ENCODE measurements around the gene LRCH2. TPM values are rescaled to one million over a fixed set of nuclear protein-coding genes. Genes with fewer than 3 reads are reported as not detected.

LRCH2 gene
- total RNA-seq, 1 experiment from 2014 or later = 6.6 TPM

DNA sequence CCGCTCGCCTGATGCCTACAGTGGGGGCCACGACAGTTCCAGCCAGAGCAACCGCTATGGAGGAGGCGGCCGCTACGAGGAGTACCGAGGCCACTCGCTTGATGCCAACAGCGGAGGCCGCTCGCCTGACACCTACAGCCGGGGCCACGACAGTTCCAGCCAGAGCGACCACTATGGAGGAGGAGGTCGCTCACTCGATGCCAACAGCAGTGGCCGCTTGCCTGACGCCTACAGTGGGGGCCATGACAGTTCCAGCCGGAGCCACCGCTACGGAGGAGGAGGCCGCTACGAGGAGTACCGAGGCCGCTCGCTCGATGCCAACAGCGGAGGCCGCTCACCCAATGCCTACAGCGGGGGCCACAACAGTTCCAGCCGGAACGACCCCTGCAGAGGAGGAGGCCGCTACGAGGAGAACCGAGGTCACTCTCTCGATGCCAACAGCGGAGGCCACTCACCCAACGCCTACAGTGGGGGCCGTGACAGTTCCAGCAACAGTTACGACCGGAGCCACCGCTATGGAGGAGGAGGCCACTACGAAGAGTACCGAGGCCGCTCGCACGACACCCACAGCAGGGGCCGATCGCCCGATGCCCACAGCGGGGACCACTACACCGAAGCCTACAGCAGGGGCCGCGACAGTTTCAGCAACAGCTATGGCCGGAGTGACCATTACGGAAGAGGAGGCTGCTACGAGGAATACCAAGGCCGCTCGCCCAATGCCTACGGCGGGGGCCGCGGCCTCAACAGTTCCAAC, 42.2 kb downstream of the LRCH2 start:
- H2AK5ac ChIP-seq (ENCODE audit: insufficient read length, low read length) = no peak overlapping the region
- peaks cover 3% of the 10 kb centered on the region for H4K20me1 ChIP-seq (ENCODE audit: control insufficient read depth, insufficient read depth, insufficient read length)
- no peak overlapping the region for H3K56ac ChIP-seq (ENCODE audit: insufficient read length, low read depth, low read length)
- no peak overlapping the region for H3K4ac ChIP-seq (ENCODE audit: low read depth, low read length)
- H3K23me2 ChIP-seq (ENCODE audit: insufficient read length, low read depth, low read length, poor library complexity, severe bottlenecking) = no peaks in the 10 kb centered on the region
- no peaks in the 10 kb centered on the region for H3K4me1 ChIP-seq (ENCODE audit: insufficient read depth, low read length)
- H3K18ac ChIP-seq (ENCODE audit: insufficient read length, low read depth, low read length) = no peak overlapping the region
- peaks cover 8 to 11% of the 10 kb centered on the region in 2 experiments for H3K4me1 Mint-ChIP-seq
- peaks cover 4 to 29% (median 5%) of the 10 kb centered on the region in 3 experiments; a peak in 6 of 7 replicates for H3K36me3 Mint-ChIP-seq (ENCODE audit: insufficient read depth in 1 of 3, low read depth in 3 of 3)
- no peak overlapping the region for H2BK15ac ChIP-seq (ENCODE audit: low read depth, low read length)
- H3K79me2 ChIP-seq (ENCODE audit: insufficient read depth, low read length) = no peaks in the 10 kb centered on the region
- no peaks in the 10 kb centered on the region for H3K27me3 ChIP-seq (ENCODE audit: insufficient read depth, low read length)
- H2BK120ac ChIP-seq (ENCODE audit: low read depth, low read length, poor library complexity, severe bottlenecking) = no peak overlapping the region
- H4K5ac ChIP-seq (ENCODE audit: insufficient read length, low read depth, low read length) = no peak overlapping the region
- no peak overlapping the region for H3K23ac ChIP-seq (ENCODE audit: insufficient read length, low read depth, low read length)
- H3K27ac Mint-ChIP-seq = no peak overlapping the region
- H3K9me3 Mint-ChIP-seq = peaks cover 2 to 11% of the 10 kb centered on the region in 2 experiments; a peak in 3 of 5 replicates
- no peak for DNase-seq
- H4K91ac ChIP-seq (ENCODE audit: insufficient read length, low read depth, low read length) = no peak overlapping the region
- H3K27ac ChIP-seq (ENCODE audit: insufficient read length, low read depth, low read length) = no peak overlapping the region
- no peak overlapping the region for H3K4me3 Mint-ChIP-seq
- no CpG with 5 or more reads among the region's 64 CpGs for WGBS (ENCODE audit: extremely low coverage, insufficient read length, low lambda C conversion rate)
- H3K9ac ChIP-seq (ENCODE audit: extremely low read depth, insufficient read length, low read length) = no peak overlapping the region
- H3K14ac ChIP-seq (ENCODE audit: insufficient read depth, low read length) = no peak overlapping the region
- no peak overlapping the region for H2AFZ ChIP-seq (ENCODE audit: low read length)
- H2BK5ac ChIP-seq (ENCODE audit: insufficient read length, low read length) = no peak overlapping the region
- no peaks in the 10 kb centered on the region for H3K79me1 ChIP-seq (ENCODE audit: insufficient read depth, low read depth, low read length, poor library complexity, severe bottlenecking)
- H3T11ph ChIP-seq (ENCODE audit: low read length) = no peak overlapping the region
- no peak overlapping the region for H2BK20ac ChIP-seq (ENCODE audit: low read depth, low read length, poor library complexity, severe bottlenecking)
- TF ChIP-seq CTCF (conservative IDR thresholded peaks at IDR 0.05) = no peak
- no peak overlapping the region for H4K8ac ChIP-seq (replicated peaks; ENCODE audit: insufficient read length, low read depth, low read length)
- H3K9me3 ChIP-seq (ENCODE audit: control insufficient read depth, low read depth, low read length) = no peaks in the 10 kb centered on the region
- H2BK12ac ChIP-seq (ENCODE audit: insufficient read length, low read depth, low read length) = no peak overlapping the region
- no peaks in the 10 kb centered on the region for H3K27me3 Mint-ChIP-seq (ENCODE audit: low read depth)
- H3K4me2 ChIP-seq (ENCODE audit: insufficient read depth, insufficient read length, low read length) = no peak overlapping the region

All from H9 (cell line).